Liver (tissue), 3 donors: ENCODE results near the gene LRRC51.
"Not testable (repeated sequence)": the region's sequence is repeated elsewhere in the genome, so short reads cannot be mapped to it uniquely, and the experiment has no call there.

Experiments used
- CTCF ChIP-seq: fragments of 150-350 bp; IDR thresholded peaks from 2 replicates; pipeline ENCODE4 v1.5.1; 2017; ENCODE audit warnings: improper control_type of control experiment, low read depth, low read length; ENCODE audit not compliant: missing input control
- EGR1 ChIP-seq, 2 donors: IDR thresholded peaks; 2 replicates each; pipeline ENCODE4 v1.6.1; 2016 to 2018; ENCODE audit warnings: antibody characterized with exemption in 2 of 2, low read depth in 2 of 2
- FOXA1 ChIP-seq: IDR thresholded peaks from 2 replicates; pipeline ENCODE4 v1.6.1; 2016; ENCODE audit warnings: antibody characterized with exemption
- GABPA ChIP-seq, 2 donors: IDR thresholded peaks in 1 of 2; conservative IDR thresholded peaks in 1 of 2; 2 replicates each; pipeline ENCODE4 v1.6.1; 2016; ENCODE audit warnings: antibody characterized with exemption in 2 of 2, mild to moderate bottlenecking in 1 of 2, moderate library complexity in 1 of 2
- HNF4A ChIP-seq, 2 donors: conservative IDR thresholded peaks; 2 replicates each; pipeline ENCODE4 v1.6.1; 2016; ENCODE audit warnings: antibody characterized with exemption in 2 of 2, mild to moderate bottlenecking in 2 of 2
- JUND ChIP-seq, 2 donors: IDR thresholded peaks; 2 replicates each; pipeline ENCODE4 v1.6.1; 2016; ENCODE audit warnings: antibody characterized with exemption in 2 of 2
- NR2F2 ChIP-seq: IDR thresholded peaks from 2 replicates; pipeline ENCODE4 v1.6.1; 2016; ENCODE audit warnings: antibody characterized with exemption
- RAD21 ChIP-seq, 2 donors: IDR thresholded peaks; 2 replicates each; pipeline ENCODE4 v1.6.1; 2016; ENCODE audit warnings: antibody characterized with exemption in 2 of 2, mild to moderate bottlenecking in 2 of 2
- SP1 ChIP-seq: IDR thresholded peaks from 2 replicates; pipeline ENCODE4 v1.6.1; 2018; ENCODE audit warnings: antibody characterized with exemption, mild to moderate bottlenecking
- TAF1 ChIP-seq: conservative IDR thresholded peaks from 2 replicates; pipeline ENCODE4 v1.6.1; 2016; ENCODE audit warnings: antibody characterized with exemption, mild to moderate bottlenecking
- YY1 ChIP-seq: IDR thresholded peaks from 2 replicates; pipeline ENCODE4 v1.6.1; 2016; ENCODE audit warnings: antibody characterized with exemption, mild to moderate bottlenecking
- ZBTB33 ChIP-seq: IDR thresholded peaks from 2 replicates; pipeline ENCODE4 v1.6.1; 2016; ENCODE audit warnings: antibody characterized with exemption
- TF ChIP-seq, protein P1 (sequence below): IDR thresholded peaks from 2 replicates; pipeline ENCODE4 v1.6.1; 2016; ENCODE audit warnings: antibody characterized with exemption
- TF ChIP-seq, protein P2 (sequence below): IDR thresholded peaks from 2 replicates; pipeline ENCODE4 v1.6.1; 2016; ENCODE audit warnings: antibody characterized with exemption, mild to moderate bottlenecking
- donor health status: healthy.
- donor health status: healthy.

GRCh38 chr11:72142543-72142942 lies 61.9 kb downstream of the LRRC51 start:
- TF ChIP-seq CTCF; GABPA (IDR thresholded peaks at IDR 0.05 in 1 of 2, conservative IDR thresholded peaks at IDR 0.05 in 1 of 2); YY1; SP1; ZBTB33; FOXA1; TAF1; JUND (IDR thresholded peaks at IDR 0.05); RAD21 (IDR thresholded peaks at IDR 0.05); EGR1 (IDR thresholded peaks at IDR 0.05; ENCODE audit: low read depth in 2 of 2); NR2F2; HNF4A (conservative IDR thresholded peaks at IDR 0.05): not testable (repeated sequence)
- TF ChIP-seq, protein P1, sequence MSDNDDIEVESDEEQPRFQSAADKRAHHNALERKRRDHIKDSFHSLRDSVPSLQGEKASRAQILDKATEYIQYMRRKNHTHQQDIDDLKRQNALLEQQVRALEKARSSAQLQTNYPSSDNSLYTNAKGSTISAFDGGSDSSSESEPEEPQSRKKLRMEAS = not testable (repeated sequence)
- TF ChIP-seq, protein P2, sequence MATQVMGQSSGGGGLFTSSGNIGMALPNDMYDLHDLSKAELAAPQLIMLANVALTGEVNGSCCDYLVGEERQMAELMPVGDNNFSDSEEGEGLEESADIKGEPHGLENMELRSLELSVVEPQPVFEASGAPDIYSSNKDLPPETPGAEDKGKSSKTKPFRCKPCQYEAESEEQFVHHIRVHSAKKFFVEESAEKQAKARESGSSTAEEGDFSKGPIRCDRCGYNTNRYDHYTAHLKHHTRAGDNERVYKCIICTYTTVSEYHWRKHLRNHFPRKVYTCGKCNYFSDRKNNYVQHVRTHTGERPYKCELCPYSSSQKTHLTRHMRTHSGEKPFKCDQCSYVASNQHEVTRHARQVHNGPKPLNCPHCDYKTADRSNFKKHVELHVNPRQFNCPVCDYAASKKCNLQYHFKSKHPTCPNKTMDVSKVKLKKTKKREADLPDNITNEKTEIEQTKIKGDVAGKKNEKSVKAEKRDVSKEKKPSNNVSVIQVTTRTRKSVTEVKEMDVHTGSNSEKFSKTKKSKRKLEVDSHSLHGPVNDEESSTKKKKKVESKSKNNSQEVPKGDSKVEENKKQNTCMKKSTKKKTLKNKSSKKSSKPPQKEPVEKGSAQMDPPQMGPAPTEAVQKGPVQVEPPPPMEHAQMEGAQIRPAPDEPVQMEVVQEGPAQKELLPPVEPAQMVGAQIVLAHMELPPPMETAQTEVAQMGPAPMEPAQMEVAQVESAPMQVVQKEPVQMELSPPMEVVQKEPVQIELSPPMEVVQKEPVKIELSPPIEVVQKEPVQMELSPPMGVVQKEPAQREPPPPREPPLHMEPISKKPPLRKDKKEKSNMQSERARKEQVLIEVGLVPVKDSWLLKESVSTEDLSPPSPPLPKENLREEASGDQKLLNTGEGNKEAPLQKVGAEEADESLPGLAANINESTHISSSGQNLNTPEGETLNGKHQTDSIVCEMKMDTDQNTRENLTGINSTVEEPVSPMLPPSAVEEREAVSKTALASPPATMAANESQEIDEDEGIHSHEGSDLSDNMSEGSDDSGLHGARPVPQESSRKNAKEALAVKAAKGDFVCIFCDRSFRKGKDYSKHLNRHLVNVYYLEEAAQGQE = not testable (repeated sequence)
